NCI-H2029 treated with DMSO at 0.1 percent for 48 hours (cell line): Measurements from ENCODE around the gene COL5A1.

Source experiments
- DNase-seq: peaks from one replicate; lab custom pipeline; 2025; lab: John Stamatoyannopoulos, UW

The COL5A1 gene

DNA sequence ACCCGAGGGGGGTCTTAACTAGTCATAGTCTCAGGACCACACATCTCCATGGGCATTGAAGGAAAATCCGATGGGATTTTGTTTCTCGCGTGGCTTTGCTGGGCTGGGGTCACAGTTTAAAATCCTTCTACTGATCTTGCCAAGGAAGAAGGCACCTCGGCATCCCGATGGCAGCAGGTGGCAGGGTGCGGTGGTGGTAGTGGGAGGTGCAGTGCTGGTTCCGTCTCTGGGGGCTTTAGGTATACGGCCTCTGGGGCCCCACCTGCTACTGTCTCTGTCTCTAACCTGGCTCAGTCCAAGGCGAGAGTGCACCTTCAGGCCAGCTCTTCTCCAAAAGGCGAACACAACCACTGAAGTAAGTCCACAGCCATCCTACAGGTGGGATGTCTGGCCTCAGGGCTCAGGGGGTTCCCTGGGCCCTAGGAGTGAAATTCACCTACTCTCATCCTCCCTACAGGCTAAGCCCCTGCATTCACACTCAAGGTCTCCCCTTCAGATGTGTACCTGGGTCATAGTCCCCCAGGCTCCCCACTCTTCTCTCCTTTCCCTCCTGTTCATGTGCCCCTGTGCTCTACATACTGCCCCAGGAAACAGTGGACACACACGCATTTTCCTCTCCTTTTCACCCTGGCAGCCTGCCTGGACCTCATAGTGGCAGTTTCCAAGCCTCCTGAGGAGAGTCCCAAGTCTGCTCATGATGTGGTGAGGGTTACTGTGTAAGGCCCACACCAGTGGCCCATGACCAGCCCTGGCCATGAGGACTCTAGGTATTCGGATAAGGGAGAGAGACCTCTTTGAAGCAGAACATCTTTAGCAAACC, 238.3 kb downstream of the COL5A1 start:
- no peak for DNase-seq

DNA sequence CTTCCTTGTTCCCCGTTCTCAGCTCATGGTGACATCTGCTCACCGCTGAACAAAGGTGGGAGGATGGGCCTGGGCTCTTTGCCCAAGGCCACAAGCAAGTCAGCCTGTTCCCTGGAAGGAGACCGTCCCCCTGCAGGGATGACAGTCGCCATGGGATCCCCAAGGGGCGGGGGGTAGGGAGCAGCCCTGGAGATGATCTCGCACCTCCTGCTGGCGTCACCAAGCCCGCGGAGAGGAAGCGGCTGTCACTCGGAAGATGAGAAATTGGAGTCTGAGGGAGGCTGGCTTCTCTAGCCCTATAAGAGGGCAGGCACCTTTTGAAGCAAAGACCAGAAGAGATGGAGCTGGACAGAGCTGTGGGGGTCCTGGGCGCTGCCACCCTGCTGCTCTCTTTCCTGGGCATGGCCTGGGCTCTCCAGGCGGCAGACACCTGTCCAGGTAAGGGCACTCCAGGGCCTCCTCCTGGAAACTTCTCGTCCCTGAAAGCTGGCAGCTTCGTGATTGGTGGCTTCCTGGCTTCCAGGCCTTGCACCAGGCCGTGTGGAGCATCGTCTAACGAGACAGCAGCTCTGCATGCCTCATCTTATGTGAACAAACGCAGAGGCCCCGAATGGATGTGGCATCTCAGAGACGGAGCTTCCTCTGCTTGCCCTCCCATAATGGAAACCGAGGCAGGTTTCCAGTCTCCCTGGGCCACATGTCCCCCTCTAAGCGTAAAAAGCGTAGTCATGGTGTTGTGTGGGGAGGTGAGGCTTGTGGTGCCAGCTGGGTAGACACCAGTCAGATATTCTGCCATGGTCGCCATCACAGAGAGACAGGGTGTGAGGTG, 239.1 kb downstream of the COL5A1 start, which contains the start of gene FCN2:
Gene FCN2 (plus strand): TSS at position 327 of the 829 bp plus-strand sequence. CDS start 12 bp downstream, at position 339.
- no peak for DNase-seq

DNA sequence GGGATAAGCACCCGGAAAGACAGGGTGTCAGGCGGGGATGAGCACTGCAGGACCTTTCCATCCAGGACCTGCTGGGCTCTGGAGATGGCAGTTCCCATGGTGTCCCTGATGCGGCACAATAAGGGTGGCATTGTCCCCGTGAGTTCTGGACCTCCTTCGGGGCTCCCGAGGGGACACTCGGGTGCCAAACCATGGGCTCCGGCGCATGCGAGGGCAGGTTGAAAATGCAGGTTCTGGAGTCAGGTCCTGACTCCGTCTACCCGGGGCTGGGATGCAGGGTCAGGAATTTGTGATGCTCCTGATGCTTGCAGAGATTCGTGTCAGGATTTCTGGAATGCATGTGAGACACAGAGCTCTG, 239.7 kb downstream of the COL5A1 start:
- no peak for DNase-seq

DNA sequence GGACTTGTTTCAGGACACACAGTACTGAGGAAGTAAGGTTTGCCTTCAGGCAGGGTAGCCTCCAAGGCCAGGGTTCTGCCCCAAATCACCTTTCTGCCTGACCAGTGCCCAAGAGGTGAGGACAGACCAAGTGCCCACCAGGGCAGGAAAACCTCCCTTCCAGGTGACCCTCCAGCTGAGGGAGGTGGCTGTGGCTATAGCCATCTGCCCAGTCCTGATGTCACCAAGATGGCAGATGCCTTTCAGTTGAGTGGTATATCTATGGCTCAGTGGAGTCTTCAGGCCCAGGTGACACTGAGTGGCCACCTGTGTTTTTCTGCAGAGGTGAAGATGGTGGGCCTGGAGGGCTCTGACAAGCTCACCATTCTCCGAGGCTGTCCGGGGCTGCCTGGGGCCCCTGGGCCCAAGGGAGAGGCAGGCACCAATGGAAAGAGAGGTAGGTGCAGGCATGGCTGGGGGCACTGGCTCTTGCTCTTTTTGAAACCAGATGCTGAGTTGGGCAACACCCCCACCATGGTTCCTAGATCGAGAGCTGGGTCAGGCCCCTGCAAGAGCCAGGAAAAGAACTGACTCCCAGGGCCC, 240.7 kb downstream of the COL5A1 start:
- no peak for DNase-seq

DNA sequence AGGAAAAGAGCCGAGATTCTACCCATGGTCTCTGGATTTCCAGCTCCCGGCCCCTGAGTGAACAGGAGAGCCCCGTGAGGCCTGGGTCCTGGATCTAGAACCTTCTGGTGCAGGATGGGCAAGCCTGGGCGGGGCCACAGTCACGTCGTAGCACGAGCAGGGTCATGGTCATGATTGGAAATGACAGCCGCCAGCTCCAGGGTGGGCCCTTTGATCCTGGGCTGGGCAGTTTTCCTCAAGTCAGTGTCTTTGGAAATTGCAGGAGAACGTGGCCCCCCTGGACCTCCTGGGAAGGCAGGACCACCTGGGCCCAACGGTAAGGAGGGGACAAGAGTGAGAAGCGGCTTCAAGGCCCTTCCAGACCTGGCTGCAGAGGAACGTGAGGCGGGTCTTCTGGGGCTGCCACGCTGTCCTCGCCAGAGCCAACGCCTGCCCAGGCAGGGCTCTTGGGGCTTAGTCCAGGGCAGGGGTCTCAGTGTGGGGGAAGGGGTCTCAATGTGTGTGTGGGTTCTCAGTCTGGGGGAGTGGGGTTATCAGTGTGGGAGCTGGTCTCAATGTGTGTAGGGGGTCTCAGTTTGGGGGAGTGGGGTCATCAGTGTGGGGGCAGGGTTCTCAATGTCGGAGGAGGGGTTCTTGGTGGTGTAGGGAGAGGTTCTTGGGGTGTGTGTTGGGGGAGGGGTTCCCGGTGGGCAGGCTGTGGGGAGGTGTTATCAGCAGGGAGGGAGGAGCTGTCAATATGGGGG, 241.6 kb downstream of the COL5A1 start:
- DNase-seq, result no peak

DNA sequence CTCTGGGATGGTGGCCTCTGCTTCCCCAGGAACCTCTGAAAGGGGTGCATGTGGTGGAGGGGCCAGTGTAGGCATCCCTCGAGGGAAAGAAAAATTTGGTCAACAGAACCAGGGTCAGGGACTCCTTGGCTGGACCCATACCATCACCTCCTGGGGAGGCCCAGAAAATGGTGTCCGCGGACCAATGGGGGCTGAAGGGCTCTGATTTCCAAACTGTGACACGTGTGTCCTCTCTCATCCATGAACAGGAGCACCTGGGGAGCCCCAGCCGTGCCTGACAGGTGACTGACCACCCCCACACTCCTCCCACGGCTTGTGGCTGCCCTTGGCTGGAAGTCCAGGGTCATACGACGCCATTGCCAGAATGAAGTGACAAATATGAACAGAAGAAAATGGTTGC, 242.9 kb downstream of the COL5A1 start:
- no peak for DNase-seq

DNA sequence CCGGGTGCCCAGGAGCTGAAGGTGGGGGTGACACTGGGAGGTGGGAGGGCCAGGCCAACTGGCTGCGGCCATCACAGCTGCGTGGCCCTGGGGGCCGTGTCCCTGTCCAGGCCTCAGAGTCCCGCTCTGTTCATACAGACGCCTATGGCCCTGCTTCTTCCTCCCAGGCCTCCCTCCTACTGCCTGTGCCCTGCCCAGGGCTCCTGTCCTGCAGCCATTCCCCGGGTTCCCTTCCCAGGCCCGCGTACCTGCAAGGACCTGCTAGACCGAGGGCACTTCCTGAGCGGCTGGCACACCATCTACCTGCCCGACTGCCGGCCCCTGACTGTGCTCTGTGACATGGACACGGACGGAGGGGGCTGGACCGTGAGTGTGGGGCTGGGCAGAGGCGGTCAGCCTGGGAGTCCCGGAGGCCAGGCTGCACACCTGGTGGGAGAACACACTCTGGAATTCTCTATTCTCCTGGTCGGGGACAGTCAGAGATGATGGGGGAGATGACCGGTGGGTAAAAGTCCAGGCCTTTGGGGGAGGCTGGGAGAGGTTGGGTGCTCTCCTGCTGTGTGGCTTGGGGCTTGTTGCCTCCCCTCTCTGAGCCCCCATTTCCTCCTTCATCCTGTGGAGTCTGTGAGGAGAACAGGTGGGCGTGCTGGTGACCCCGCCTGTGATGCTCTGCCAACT, 243.5 kb downstream of the COL5A1 start:
- no peak for DNase-seq

- no peak for DNase-seq
Measured at GRCh38 chr9:134885679-134886412, 244.2 kb downstream of the COL5A1 start.

DNA sequence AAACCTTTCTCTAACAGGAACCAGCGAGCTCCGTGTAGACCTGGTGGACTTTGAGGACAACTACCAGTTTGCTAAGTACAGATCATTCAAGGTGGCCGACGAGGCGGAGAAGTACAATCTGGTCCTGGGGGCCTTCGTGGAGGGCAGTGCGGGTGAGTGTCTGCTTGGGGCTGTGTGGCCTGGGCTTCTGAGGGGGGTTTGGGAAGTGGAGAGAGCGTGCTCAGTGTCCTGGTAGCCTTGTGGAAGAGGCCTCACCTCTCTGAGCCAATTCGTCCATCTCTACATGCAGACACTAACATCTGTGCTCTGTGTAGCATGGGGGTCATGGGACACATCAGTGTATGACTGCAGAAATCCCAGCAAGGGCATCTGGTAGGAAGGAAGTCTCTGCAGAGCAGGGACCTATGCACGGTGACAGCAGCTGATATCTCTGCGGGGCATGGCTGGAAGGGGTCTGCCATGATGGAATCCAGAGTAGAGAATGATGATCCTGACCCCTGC, 244.9 kb downstream of the COL5A1 start:
- no peak for DNase-seq

DNA sequence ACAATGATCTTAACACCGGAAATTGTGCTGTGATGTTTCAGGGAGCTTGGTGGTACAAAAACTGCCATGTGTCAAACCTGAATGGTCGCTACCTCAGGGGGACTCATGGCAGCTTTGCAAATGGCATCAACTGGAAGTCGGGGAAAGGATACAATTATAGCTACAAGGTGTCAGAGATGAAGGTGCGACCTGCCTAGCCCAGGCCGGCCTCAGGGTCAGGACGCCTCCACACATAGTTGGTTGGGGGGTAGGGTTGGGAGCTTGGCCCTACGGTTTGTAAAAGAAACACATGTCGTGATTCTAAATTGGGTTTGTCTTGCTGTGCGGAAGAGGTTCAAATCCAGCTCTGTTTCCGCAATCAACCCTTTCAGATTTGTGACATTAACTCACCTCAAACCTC, 245.6 kb downstream of the COL5A1 start:
- DNase-seq, result no peak

GRCh38 chr9:134887686-134888602, 246.3 kb downstream of the COL5A1 start:
- DNase-seq, result no peak

DNA sequence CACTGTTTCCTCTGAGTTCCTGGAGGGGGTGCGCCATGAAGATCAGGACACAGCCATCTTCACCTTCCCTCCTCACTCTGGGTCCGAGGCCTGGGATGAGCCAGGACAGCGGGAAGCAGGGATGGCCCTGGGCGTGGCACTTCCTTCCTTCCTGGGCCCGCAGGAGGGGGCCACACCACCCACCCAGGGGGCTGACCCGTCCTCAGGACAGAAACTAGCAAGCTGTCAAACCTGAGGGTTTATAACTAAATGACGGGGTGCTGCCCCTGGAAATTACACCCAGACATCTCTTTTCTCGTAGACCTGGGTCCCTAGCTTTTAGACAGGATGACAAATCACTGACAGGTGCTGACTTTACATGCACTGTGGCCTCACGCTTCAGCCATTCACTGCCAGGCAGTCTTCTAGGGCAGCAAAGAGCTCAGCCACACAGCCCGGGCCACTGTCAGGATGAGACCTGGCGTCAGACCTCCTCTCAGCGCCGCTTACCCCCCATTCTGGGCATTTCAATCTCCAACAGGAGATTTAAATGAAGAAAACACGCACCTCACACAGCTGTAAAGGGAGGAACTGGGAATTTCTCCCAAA, 247.1 kb downstream of the COL5A1 start:
- DNase-seq, result no peak

DNA sequence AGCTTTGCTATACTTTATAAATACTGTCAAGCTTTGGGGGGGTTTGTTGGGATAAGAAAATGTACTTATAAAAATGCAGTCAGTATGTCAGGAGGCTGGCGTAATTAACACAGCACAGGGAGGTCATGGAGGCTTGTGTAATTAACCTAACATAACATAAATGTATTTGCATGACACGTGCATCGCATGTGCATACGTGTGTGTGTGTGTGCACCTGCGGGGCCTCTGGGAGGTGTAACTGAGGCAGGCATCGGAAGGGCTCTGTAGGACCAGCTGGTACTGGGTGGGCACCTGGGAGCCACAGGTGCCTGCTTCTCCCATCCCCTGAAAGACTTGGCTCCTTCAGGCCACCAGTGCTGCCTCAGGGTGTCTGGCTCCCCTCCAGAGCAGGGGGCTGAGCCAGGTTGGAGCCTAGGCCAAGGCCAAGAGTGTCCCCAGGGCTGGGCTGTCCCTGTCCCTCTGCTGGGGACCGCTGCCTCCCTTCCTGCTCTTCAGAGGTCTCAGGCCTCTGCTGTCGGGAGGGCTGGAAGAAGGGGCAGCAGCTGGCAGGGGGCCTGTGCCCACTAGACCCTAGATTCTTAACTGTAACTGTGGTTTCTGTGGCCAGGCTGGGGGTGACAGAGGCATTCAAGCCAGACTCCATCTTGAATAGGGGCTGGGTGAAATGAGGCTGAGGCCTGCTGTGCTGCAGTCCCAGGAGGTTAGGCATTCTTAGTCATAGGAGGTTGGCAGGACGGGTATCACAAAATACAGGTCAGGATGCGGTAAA, 248.0 kb downstream of the COL5A1 start:
- no peak for DNase-seq

- DNase-seq, result no peak
Measured at GRCh38 chr9:134890155-134890495, 248.5 kb downstream of the COL5A1 start.

GRCh38 chr9:134891053-134891452, 249.4 kb downstream of the COL5A1 start:
- DNase-seq, result no peak

DNA sequence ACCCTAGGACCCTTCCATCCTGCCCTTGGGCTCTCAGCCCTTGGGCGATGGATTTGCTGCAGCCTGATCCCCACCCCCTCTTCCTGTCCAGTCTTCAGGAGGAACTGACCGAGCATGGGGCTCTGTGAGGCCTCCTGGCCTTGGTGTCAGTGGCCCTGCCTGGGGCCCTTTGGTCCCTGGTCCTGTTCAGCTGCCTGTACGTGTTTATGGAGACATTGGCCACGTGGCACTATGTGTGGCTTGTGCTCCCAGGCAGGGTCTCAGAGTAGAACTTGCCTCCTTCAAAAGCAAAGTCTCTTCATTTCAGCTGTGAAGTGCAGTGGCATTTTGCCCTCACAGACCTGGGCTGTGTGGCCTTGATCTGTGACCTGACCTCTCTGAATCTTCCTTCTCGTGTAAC, 250.1 kb downstream of the COL5A1 start:
- no peak for DNase-seq

GRCh38 chr9:134892221-134892620, 250.6 kb downstream of the COL5A1 start:
- DNase-seq, result no peak

DNA sequence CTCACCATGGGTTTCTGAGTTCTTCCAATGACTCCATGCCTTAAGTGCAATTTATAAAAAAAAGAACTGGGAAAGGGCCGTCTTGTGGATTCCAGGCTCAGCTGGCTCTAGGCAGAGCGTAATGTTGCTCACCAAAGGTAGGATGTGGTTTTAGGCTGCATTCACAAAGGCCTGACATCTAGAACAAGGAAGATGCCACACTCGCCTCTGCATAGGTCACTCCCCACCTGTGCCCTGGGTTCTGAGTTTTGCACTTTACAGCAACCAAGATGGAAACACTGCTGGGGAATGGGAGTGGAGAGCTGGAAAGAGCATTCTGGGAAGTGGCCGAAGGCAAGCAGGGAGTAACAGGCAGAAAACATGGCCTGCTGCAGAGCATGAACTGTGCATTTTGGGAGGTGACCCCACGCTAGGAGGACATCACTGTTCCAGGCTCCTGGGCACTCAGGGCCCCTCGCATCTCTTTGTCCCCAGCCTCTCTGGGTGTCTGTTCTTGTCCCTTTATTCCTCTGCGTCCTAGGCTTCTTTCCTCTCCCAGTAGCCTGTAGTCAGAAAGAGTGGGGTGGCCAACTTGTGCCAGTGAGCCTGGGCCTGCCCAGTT, 251.3 kb downstream of the COL5A1 start:
- DNase-seq, result no peak
